SK-N-SH (cell line): Measurements from ENCODE around the gene PARD3. TPM values are rescaled to one million over a fixed set of nuclear protein-coding genes. Genes with fewer than 3 reads are reported as not detected.

Experiments
- CTCF ChIA-PET: fragments of 300-600, 350-600 bp; formaldehyde crosslinking; extraction: SDS; loops from one replicate; lab custom pipeline; 2021; lab: Yijun Ruan, JAX
- POLR2A ChIA-PET: fragments of 350-600 bp; sonication (Branson Sonifier 250); formaldehyde crosslinking; extraction: SDS; loops from one replicate; lab custom pipeline; 2020; ENCODE audit warnings: antibody characterized with exemption, inconsistent platforms; lab: Yijun Ruan, JAX
- DNase-seq: peaks from one replicate; pipeline ENCODE4 v3.0.0; 2012
- H2AFZ ChIP-seq: fragments of 200-600 bp; sonication (generic); 2 replicates; pipeline ENCODE4 v1.8.1; 2016; ENCODE audit warnings: antibody characterized with exemption, mild to moderate bottlenecking, low read depth
- H3F3A ChIP-seq: fragments of 200-600 bp; sonication (generic); replicated peaks from 2 replicates; pipeline ENCODE3; 2016; ENCODE audit warnings: antibody characterized with exemption, mild to moderate bottlenecking; ENCODE audit not compliant: insufficient read depth
- H3K27ac ChIP-seq, 2 experiments: fragments of 200-500 bp in 1 of 2; fragments of 200-600 bp in 1 of 2; sonication (Bioruptor generic) in 1 of 2; sonication (generic), shearing (Covaris generic) in 1 of 2; 2 replicates each; pipeline versions ENCODE4 v1.5.1 to v1.6.1; 2014 to 2016; ENCODE audit warnings: low read depth in 2 of 2, inconsistent platforms in 1 of 2, low read length in 1 of 2, mild to moderate bottlenecking in 1 of 2, mixed read lengths in 1 of 2
- H3K27me3 ChIP-seq: fragments of 200-600 bp; sonication (generic), shearing (Covaris generic); 2 replicates; pipeline ENCODE4 v1.6.1; 2016; ENCODE audit warnings: mixed run types; ENCODE audit not compliant: insufficient read depth
- H3K36me3 ChIP-seq, 2 experiments: fragments of 200-500 bp in 1 of 2; fragments of 200-600 bp in 1 of 2; sonication (Bioruptor generic) in 1 of 2; sonication (generic) in 1 of 2; replicated peaks in 1 of 2; 2 replicates each; pipeline versions ENCODE3 to v1.5.1; 2014 to 2016; ENCODE audit warnings: low read length in 1 of 2, mild to moderate bottlenecking in 1 of 2; ENCODE audit not compliant: insufficient read depth in 2 of 2, control insufficient read depth in 1 of 2
- H3K4me1 ChIP-seq, 2 experiments: fragments of 200-500 bp in 1 of 2; fragments of 200-600 bp in 1 of 2; sonication (Bioruptor generic) in 1 of 2; sonication (generic), shearing (Covaris generic) in 1 of 2; 2 replicates each; pipeline versions ENCODE4 v1.5.1 to v1.6.1; 2014 to 2016; ENCODE audit warnings: low read depth in 1 of 2, low read length in 1 of 2, mixed run types in 1 of 2; ENCODE audit not compliant: insufficient read depth in 2 of 2, control insufficient read depth in 1 of 2
- H3K4me2 ChIP-seq: fragments of 200-600 bp; sonication (generic), shearing (Covaris generic); 2 replicates; pipeline ENCODE4 v1.6.1; 2017; ENCODE audit warnings: mixed run types
- H3K4me3 ChIP-seq, 2 experiments: fragments of 200-500 bp in 1 of 2; fragments of 200-600 bp in 1 of 2; sonication (Bioruptor generic) in 1 of 2; sonication (generic), shearing (Covaris generic) in 1 of 2; 2 replicates each; pipeline versions ENCODE4 v1.5.1 to v1.8.1; 2014 to 2016; ENCODE audit warnings: low read depth in 2 of 2, inconsistent platforms in 1 of 2, low read length in 1 of 2, mild to moderate bottlenecking in 1 of 2, mixed read lengths in 1 of 2, moderate library complexity in 1 of 2
- H3K79me2 ChIP-seq: fragments of 200-600 bp; sonication (generic); 2 replicates; pipeline ENCODE4 v1.8.1; 2017; ENCODE audit warnings: mild to moderate bottlenecking; ENCODE audit not compliant: insufficient read depth
- H3K9ac ChIP-seq: fragments of 200-600 bp; sonication (generic); 2 replicates; pipeline ENCODE4 v1.6.1; 2017; ENCODE audit warnings: mixed run types
- H3K9me2 ChIP-seq: fragments of 200-600 bp; sonication (generic); 2 replicates; pipeline ENCODE4 v1.6.1; 2017; ENCODE audit warnings: mixed run types
- H3K9me3 ChIP-seq: fragments of 200-600 bp; sonication (generic); 2 replicates; pipeline ENCODE4 v1.6.1; 2017; ENCODE audit warnings: mixed run types, mild to moderate bottlenecking, moderate library complexity
- H4K20me1 ChIP-seq: fragments of 200-600 bp; sonication (generic); 2 replicates; pipeline ENCODE4 v1.6.1; 2017; ENCODE audit warnings: mild to moderate bottlenecking, mixed run types; ENCODE audit not compliant: insufficient read depth
- ELF1 ChIP-seq: IDR thresholded peaks from 2 replicates; pipeline ENCODE4 v1.4.0; 2012
- EZH2phosphoT487 ChIP-seq: fragments of 200-600 bp; sonication (generic); IDR thresholded peaks from 2 replicates; pipeline ENCODE4 v1.6.1; 2017; ENCODE audit warnings: low read depth, mixed run types, mild to moderate bottlenecking, antibody characterized with exemption, moderate library complexity, borderline replicate concordance
- FOXJ3 ChIP-seq: sonication (generic); formaldehyde crosslinking; IDR thresholded peaks from 2 replicates; pipeline ENCODE4 v1.5.1; 2020; ENCODE audit warnings: mild to moderate bottlenecking, missing genetic modification reagents
- FOXM1 ChIP-seq: IDR thresholded peaks from 2 replicates; pipeline ENCODE4 v1.4.0; 2012; ENCODE audit warnings: low read depth, mild to moderate bottlenecking
- GABPA ChIP-seq: IDR thresholded peaks from 2 replicates; pipeline ENCODE4 v1.4.0; 2012; ENCODE audit warnings: low read depth, mild to moderate bottlenecking
- GATA2 ChIP-seq: sonication (generic); formaldehyde crosslinking; IDR thresholded peaks from 2 replicates; pipeline ENCODE4 v1.5.0; 2020; ENCODE audit warnings: mild to moderate bottlenecking, missing genetic modification reagents
- JUND ChIP-seq: IDR thresholded peaks from 2 replicates; pipeline ENCODE4 v1.4.0; 2012
- MAX ChIP-seq: IDR thresholded peaks from 2 replicates; pipeline ENCODE4 v1.4.0; 2012; ENCODE audit warnings: low read depth
- MXI1 ChIP-seq: IDR thresholded peaks from 2 replicates; pipeline ENCODE4 v1.6.1; 2012; ENCODE audit warnings: mild to moderate bottlenecking, low read depth, low read length, improper control_type of control experiment
- NFIC ChIP-seq: IDR thresholded peaks from 2 replicates; pipeline ENCODE4 v1.4.0; 2012; ENCODE audit warnings: borderline replicate concordance
- POLR2AphosphoS5 ChIP-seq: IDR thresholded peaks from 2 replicates; pipeline ENCODE4 v1.6.1; 2012; ENCODE audit warnings: low read depth, low read length
- RCOR1 ChIP-seq: fragments of 150-350 bp; IDR thresholded peaks from 2 replicates; pipeline ENCODE4 v1.6.1; 2017; ENCODE audit warnings: antibody characterized with exemption, low read length
- REST ChIP-seq: IDR thresholded peaks from 2 replicates; pipeline ENCODE4 v1.6.1; 2012; ENCODE audit warnings: mild to moderate bottlenecking, low read depth, low read length, moderate library complexity
- RFX5 ChIP-seq: IDR thresholded peaks from 2 replicates; pipeline ENCODE4 v1.6.1; 2012; ENCODE audit warnings: mild to moderate bottlenecking, improper control_type of control experiment, low read length
- RXRA ChIP-seq: IDR thresholded peaks from 2 replicates; pipeline ENCODE4 v1.4.0; 2012; ENCODE audit warnings: low read depth, mild to moderate bottlenecking, borderline replicate concordance
- SMC3 ChIP-seq: IDR thresholded peaks from 2 replicates; pipeline ENCODE4 v1.6.1; 2012; ENCODE audit warnings: low read depth, low read length, improper control_type of control experiment
- TCF12 ChIP-seq: IDR thresholded peaks from 2 replicates; pipeline ENCODE4 v1.4.0; 2012
- TEAD4 ChIP-seq: IDR thresholded peaks from 2 replicates; pipeline ENCODE4 v1.4.0; 2012; ENCODE audit warnings: mild to moderate bottlenecking, borderline replicate concordance; ENCODE audit not compliant: insufficient read depth
- USF1 ChIP-seq: IDR thresholded peaks from 2 replicates; pipeline ENCODE4 v1.4.0; 2012; ENCODE audit warnings: low read depth, borderline replicate concordance
- USF2 ChIP-seq: fragments of 150-350 bp; IDR thresholded peaks from 2 replicates; pipeline ENCODE4 v1.6.1; 2017; ENCODE audit warnings: antibody characterized with exemption, low read length, low read depth, borderline replicate concordance
- ZBTB33 ChIP-seq: IDR thresholded peaks from 2 replicates; pipeline ENCODE4 v1.4.0; 2012; ENCODE audit warnings: low read depth, borderline replicate concordance
- WGBS: methylation state at CpG from one replicate; pipeline ENCODE4 v1.1.6; 2017; ENCODE audit warnings: low lambda C conversion rate; 5-methylcytosine and 5-hydroxymethylcytosine counted together
- polyA plus RNA-seq, 3 experiments: library from polyadenylated mRNA; depleted of rRNA; stranded (reverse); fragments of >200 nt; gene quantifications; 2 replicates each; pipeline ENCODE4 v1.2.3, GENCODE V29; 2012

The PARD3 gene
- polyA plus RNA-seq, 1 of the 3 experiments (the other 2 are of a cell fraction): 29.4 TPM

- Histone ChIP-seq H3K4me2 (no peak overlapping the region), H3K9me3 (no peaks in the 10 kb centered on the region), H3F3A (no peaks in the 10 kb centered on the region), H3K36me3 (no peaks in the 10 kb centered on the region), H3K4me3 (no peak overlapping the region), H3K9me2 (no peaks in the 10 kb centered on the region), H4K20me1 (no peaks in the 10 kb centered on the region), H3K79me2 (no peaks in the 10 kb centered on the region), H3K9ac (no peak overlapping the region), H3K27ac (no peak overlapping the region; a peak in 1 of 4 replicates), H2AFZ (no peak overlapping the region), H3K4me1 (peaks cover 0 to 15% of the 10 kb centered on the region in 2 experiments; a peak in 2 of 4 replicates), H3K27me3 (no peaks in the 10 kb centered on the region)
- TF ChIP-seq RXRA (no peak), GATA2 (peak; percentile 24; the same call in 1 of the 2 replicates), TCF12 (peak; percentile 36; the same call in 1 of the 2 replicates), RCOR1 (peak; percentile 25; the same call in 1 of the 2 replicates), FOXJ3 (no peak), FOXM1 (no peak), MXI1 (no peak)
- WGBS: 77% methylated on average over 7 of the region's 7 CpGs
- POLR2A ChIA-PET: no interaction called here
- peak; percentile 42 for DNase-seq
- CTCF ChIA-PET: interaction anchor here (0.8 to 1.0 kb wide), 2 partner anchors 444 to 1000 kb away, joined by 3 read pairs; no protein-coding TSS in a partner anchor
Observed at GRCh38 chr10:34193931-34194626, 621.0 kb downstream of the PARD3 start.

GRCh38 chr10:34192646-34193045 lies 622.5 kb downstream of the PARD3 start:
- no peak overlapping the region for H2AFZ ChIP-seq
- no peak overlapping the region for H3K4me2 ChIP-seq
- ChIA-PET CTCF (interaction anchor here (1.1 kb wide), 1 partner anchor 21 kb away, joined by 3 read pairs; no protein-coding TSS in a partner anchor), POLR2A (no interaction called here)
- no peak for DNase-seq
- WGBS: 87% methylated on average over 5 of the region's 5 CpGs
- H3K9me3 ChIP-seq: no peaks in the 10 kb centered on the region
- no peaks in the 10 kb centered on the region for H3K36me3 ChIP-seq
- H3K79me2 ChIP-seq: no peaks in the 10 kb centered on the region
- no peaks in the 10 kb centered on the region for H3K27me3 ChIP-seq
- no peaks in the 10 kb centered on the region for H4K20me1 ChIP-seq
- peaks cover 2 to 13% of the 10 kb centered on the region in 2 experiments; a peak in 3 of 4 replicates for H3K4me1 ChIP-seq
- H3K9me2 ChIP-seq: no peaks in the 10 kb centered on the region
- TF ChIP-seq USF2: no peak
- no peak for TF ChIP-seq MAX
- TF ChIP-seq TCF12: no peak
- TF ChIP-seq NFIC: no peak
- no peak for TF ChIP-seq POLR2AphosphoS5
- TF ChIP-seq TEAD4: no peak
- no peak for TF ChIP-seq ELF1
- no peak for TF ChIP-seq REST
- TF ChIP-seq GABPA: no peak
- no peak for TF ChIP-seq RFX5
- no peak for TF ChIP-seq RXRA
- TF ChIP-seq FOXJ3: no peak
- TF ChIP-seq ZBTB33: no peak
- TF ChIP-seq EZH2phosphoT487: no peak
- TF ChIP-seq SMC3: no peak
- TF ChIP-seq JUND: no peak
- no peak for TF ChIP-seq USF1
- no peak for TF ChIP-seq MXI1
- no peak overlapping the region for H3K9ac ChIP-seq
- H3K4me3 ChIP-seq: no peak overlapping the region
- no peak overlapping the region for H3K27ac ChIP-seq
- H3F3A ChIP-seq: peaks cover 5% of the 10 kb centered on the region
